SK-N-SH treated with all-trans-retinoic acid at 6 μM for 48 hours (cell line): ENCODE data around the gene FGF10.

Experiments
- ATAC-seq: fragments of 200-7000 bp; cut with Tn5 transposase; 3 replicates; pipeline ENCODE4 v1.9.1; 2020; ENCODE audit warnings: mild to moderate bottlenecking, moderate library complexity
- ARNTL ChIP-seq: fragments of 450-650 bp; formaldehyde crosslinking; IDR thresholded peaks from 2 replicates; pipeline ENCODE4 v1.5.0; 2020; ENCODE audit warnings: low read depth, mild to moderate bottlenecking, moderate library complexity, borderline replicate concordance
- BACH2 ChIP-seq: fragments of 250-450 bp; sonication (Bioruptor Pico); IDR thresholded peaks from 2 replicates; pipeline ENCODE4 v1.9.0; 2021; ENCODE audit warnings: mild to moderate bottlenecking, borderline replicate concordance
- CREB5 ChIP-seq: fragments of 250-450 bp; sonication (Bioruptor Pico); IDR thresholded peaks from 2 replicates; pipeline ENCODE4 v1.5.1; 2020; ENCODE audit warnings: low read depth, mild to moderate bottlenecking, moderate library complexity
- CSDC2 ChIP-seq: fragments of 250-450 bp; sonication (Bioruptor Pico); IDR thresholded peaks from 2 replicates; pipeline ENCODE4 v1.5.0; 2020; ENCODE audit warnings: mild to moderate bottlenecking, moderate library complexity
- ESRRG ChIP-seq: fragments of 250-450 bp; sonication (Bioruptor Pico); IDR thresholded peaks from 2 replicates; pipeline ENCODE4 v1.6.1; 2021; ENCODE audit warnings: mild to moderate bottlenecking
- GLIS3 ChIP-seq: fragments of 250-450 bp; sonication (Bioruptor Pico); IDR thresholded peaks from 2 replicates; pipeline ENCODE4 v1.5.0; 2020; ENCODE audit warnings: mild to moderate bottlenecking, moderate library complexity
- ISL1 ChIP-seq: fragments of 250-450 bp; sonication (Bioruptor Pico); IDR thresholded peaks from 2 replicates; pipeline ENCODE4 v2.1.2; 2022; ENCODE audit warnings: mild to moderate bottlenecking, moderate library complexity
- PATZ1 ChIP-seq: fragments of 250-450 bp; sonication (Bioruptor Pico); IDR thresholded peaks from 2 replicates; pipeline ENCODE4 v1.8.0; 2020; ENCODE audit warnings: mild to moderate bottlenecking, moderate library complexity, borderline replicate concordance
- PPARA ChIP-seq: fragments of 250-450 bp; sonication (Bioruptor Pico); IDR thresholded peaks from 2 replicates; pipeline ENCODE4 v1.5.0; 2020; ENCODE audit warnings: mild to moderate bottlenecking, borderline replicate concordance
- RARB ChIP-seq: fragments of 250-450 bp; sonication (Bioruptor Pico); IDR thresholded peaks from 2 replicates; pipeline ENCODE4 v1.8.0; 2021; ENCODE audit warnings: mild to moderate bottlenecking, moderate library complexity
- SNAI2 ChIP-seq: fragments of 250-450 bp; sonication (Bioruptor Pico); IDR thresholded peaks from 2 replicates; pipeline ENCODE4 v1.5.0; 2020; ENCODE audit warnings: mild to moderate bottlenecking, moderate library complexity
- TCF4 ChIP-seq: fragments of 250-450 bp; sonication (Bioruptor Pico); IDR thresholded peaks from 2 replicates; pipeline ENCODE4 v1.8.0; 2021; ENCODE audit warnings: mild to moderate bottlenecking, moderate library complexity, borderline replicate concordance
- TOX ChIP-seq: fragments of 250-450 bp; sonication (Bioruptor Pico); IDR thresholded peaks from 2 replicates; pipeline ENCODE4 v1.8.0; 2021; ENCODE audit warnings: mild to moderate bottlenecking, moderate library complexity, borderline replicate concordance
- ZC3H10 ChIP-seq: fragments of 250-450 bp; sonication (Bioruptor Pico); IDR thresholded peaks from 2 replicates; pipeline ENCODE4 v1.5.1; 2021; ENCODE audit warnings: mild to moderate bottlenecking, moderate library complexity
- ZFP3 ChIP-seq: fragments of 250-450 bp; sonication (Bioruptor Pico); IDR thresholded peaks from 2 replicates; pipeline ENCODE4 v1.5.0; 2020; ENCODE audit warnings: mild to moderate bottlenecking, moderate library complexity
- ZFP30 ChIP-seq: fragments of 450-650 bp; formaldehyde crosslinking; IDR thresholded peaks from 2 replicates; pipeline ENCODE4 v1.5.0; 2022; ENCODE audit warnings: mild to moderate bottlenecking, moderate library complexity
- ZNF565 ChIP-seq: fragments of 450-650 bp; formaldehyde crosslinking; conservative IDR thresholded peaks from 2 replicates; pipeline ENCODE4 v1.5.0; 2020; ENCODE audit warnings: low read depth, mild to moderate bottlenecking, moderate library complexity
- ZNF70 ChIP-seq: fragments of 450-650 bp; formaldehyde crosslinking; IDR thresholded peaks from 2 replicates; pipeline ENCODE4 v1.5.0; 2020; ENCODE audit warnings: mild to moderate bottlenecking, moderate library complexity
- TF ChIP-seq, protein P1 (sequence below): fragments of 250-450 bp; sonication (Bioruptor Pico); IDR thresholded peaks from 2 replicates; pipeline ENCODE4 v1.8.0; 2021; ENCODE audit warnings: low read depth, mild to moderate bottlenecking, moderate library complexity, borderline replicate concordance
- TF ChIP-seq, protein P2 (sequence below): fragments of 250-450 bp; sonication (Bioruptor Pico); IDR thresholded peaks from 2 replicates; pipeline ENCODE4 v1.5.0; 2020; ENCODE audit warnings: mild to moderate bottlenecking, moderate library complexity

FGF10 gene

GRCh38 chr5:44331471-44332050 is 57.7 kb downstream of the FGF10 start:
- no peak for ATAC-seq
- TF ChIP-seq CSDC2 (CRISPR knock-in tag) (no peak), CREB5 (CRISPR knock-in tag) (no peak), ZFP3 (CRISPR knock-in tag) (no peak), ZNF70 (CRISPR knock-in tag) (no peak), PATZ1 (CRISPR knock-in tag) (no peak), SNAI2 (CRISPR knock-in tag) (no peak), GLIS3 (CRISPR knock-in tag) (no peak), ZFP30 (no peak)
- TF ChIP-seq, protein P1, sequence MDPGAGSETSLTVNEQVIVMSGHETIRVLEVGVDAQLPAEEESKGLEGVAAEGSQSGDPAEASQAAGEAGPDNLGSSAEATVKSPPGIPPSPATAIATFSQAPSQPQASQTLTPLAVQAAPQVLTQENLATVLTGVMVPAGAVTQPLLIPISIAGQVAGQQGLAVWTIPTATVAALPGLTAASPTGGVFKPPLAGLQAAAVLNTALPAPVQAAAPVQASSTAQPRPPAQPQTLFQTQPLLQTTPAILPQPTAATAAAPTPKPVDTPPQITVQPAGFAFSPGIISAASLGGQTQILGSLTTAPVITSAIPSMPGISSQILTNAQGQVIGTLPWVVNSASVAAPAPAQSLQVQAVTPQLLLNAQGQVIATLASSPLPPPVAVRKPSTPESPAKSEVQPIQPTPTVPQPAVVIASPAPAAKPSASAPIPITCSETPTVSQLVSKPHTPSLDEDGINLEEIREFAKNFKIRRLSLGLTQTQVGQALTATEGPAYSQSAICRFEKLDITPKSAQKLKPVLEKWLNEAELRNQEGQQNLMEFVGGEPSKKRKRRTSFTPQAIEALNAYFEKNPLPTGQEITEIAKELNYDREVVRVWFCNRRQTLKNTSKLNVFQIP (CRISPR knock-in tag), result no peak

- ATAC-seq, result no peak
- TF ChIP-seq SNAI2 (CRISPR knock-in tag) (no peak), RARB (CRISPR knock-in tag) (no peak), ARNTL (CRISPR knock-in tag) (no peak), BACH2 (CRISPR knock-in tag) (no peak), ZC3H10 (CRISPR knock-in tag) (no peak), ZNF565 (CRISPR knock-in tag) (no peak)
These were observed 59.5 kb downstream of the FGF10 start for GRCh38 chr5:44329716-44330115.

DNA sequence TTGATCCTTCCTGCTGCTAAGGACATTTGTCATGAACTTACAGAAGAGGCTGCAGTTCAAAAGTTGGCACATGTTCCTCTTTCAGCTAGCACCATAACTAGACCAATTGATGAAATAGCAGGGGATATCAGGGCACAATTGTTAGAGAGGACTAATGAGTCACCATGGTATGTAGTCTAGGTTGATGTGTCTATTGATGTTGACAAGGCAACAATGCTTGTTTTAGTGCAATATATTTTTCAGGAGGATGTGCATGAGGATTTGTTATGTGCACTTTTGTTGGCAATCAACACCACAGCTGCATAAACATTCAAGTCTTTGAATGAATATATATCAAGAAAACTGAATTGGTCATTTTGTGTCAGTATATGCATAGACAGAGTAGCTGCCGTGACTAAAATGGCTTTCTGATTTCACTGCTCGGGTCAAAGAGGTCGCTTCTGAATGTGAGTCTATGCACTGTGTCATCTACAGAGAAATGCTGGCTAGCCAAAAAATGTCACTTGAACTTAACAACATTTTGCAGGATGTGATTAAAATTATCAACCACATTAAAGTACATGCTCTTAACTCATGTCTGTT is 68.0 kb downstream of the FGF10 start:
- no peak for ATAC-seq
- TF ChIP-seq SNAI2 (CRISPR knock-in tag) (no peak), TCF4 (no peak), ESRRG (no peak), CSDC2 (CRISPR knock-in tag) (no peak), TOX (CRISPR knock-in tag) (no peak), PPARA (CRISPR knock-in tag) (no peak), CREB5 (CRISPR knock-in tag) (no peak), RARB (CRISPR knock-in tag) (no peak), GLIS3 (CRISPR knock-in tag) (no peak), ZFP3 (CRISPR knock-in tag) (no peak), ZFP30 (no peak), ZNF70 (CRISPR knock-in tag) (no peak), PATZ1 (CRISPR knock-in tag) (no peak), ISL1 (CRISPR knock-in tag) (no peak), ZNF565 (CRISPR knock-in tag) (no peak), ARNTL (CRISPR knock-in tag) (no peak), ZC3H10 (CRISPR knock-in tag) (no peak)
- TF ChIP-seq, protein P2, sequence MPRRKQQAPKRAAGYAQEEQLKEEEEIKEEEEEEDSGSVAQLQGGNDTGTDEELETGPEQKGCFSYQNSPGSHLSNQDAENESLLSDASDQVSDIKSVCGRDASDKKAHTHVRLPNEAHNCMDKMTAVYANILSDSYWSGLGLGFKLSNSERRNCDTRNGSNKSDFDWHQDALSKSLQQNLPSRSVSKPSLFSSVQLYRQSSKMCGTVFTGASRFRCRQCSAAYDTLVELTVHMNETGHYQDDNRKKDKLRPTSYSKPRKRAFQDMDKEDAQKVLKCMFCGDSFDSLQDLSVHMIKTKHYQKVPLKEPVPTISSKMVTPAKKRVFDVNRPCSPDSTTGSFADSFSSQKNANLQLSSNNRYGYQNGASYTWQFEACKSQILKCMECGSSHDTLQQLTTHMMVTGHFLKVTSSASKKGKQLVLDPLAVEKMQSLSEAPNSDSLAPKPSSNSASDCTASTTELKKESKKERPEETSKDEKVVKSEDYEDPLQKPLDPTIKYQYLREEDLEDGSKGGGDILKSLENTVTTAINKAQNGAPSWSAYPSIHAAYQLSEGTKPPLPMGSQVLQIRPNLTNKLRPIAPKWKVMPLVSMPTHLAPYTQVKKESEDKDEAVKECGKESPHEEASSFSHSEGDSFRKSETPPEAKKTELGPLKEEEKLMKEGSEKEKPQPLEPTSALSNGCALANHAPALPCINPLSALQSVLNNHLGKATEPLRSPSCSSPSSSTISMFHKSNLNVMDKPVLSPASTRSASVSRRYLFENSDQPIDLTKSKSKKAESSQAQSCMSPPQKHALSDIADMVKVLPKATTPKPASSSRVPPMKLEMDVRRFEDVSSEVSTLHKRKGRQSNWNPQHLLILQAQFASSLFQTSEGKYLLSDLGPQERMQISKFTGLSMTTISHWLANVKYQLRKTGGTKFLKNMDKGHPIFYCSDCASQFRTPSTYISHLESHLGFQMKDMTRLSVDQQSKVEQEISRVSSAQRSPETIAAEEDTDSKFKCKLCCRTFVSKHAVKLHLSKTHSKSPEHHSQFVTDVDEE (CRISPR knock-in tag), result no peak
- TF ChIP-seq, protein P1 (CRISPR knock-in tag), result no peak
